Brain microvascular endothelial cell (primary cell): Measurements from ENCODE around the gene GAPDH.
A peak's percentile ranks its signal among the peaks of the same experiment; 100 is the strongest.
"Not testable (repeated sequence)": the region's sequence is repeated elsewhere in the genome, so short reads cannot be mapped to it uniquely, and the experiment has no call there.

Experiments used
- DNase-seq: peaks from one replicate; pipeline ENCODE4 v3.0.0-alpha.2; 2020
- H3K27ac ChIP-seq: fragments of 250-450 bp; sonication (Bioruptor Pico); 2 replicates; pipeline ENCODE4 v1.5.1; 2020; ENCODE audit warnings: mild to moderate bottlenecking, moderate library complexity
- H3K27me3 ChIP-seq: fragments of 250-450 bp; sonication (Bioruptor Pico); replicated peaks from 2 replicates; pipeline ENCODE4 v1.5.1; 2020; ENCODE audit warnings: mild to moderate bottlenecking
- H3K36me3 ChIP-seq: fragments of 250-450 bp; sonication (Bioruptor Pico); replicated peaks from 2 replicates; pipeline ENCODE4 v1.5.1; 2020; ENCODE audit warnings: mild to moderate bottlenecking
- H3K4me3 ChIP-seq: 2 replicates; pipeline ENCODE4 v1.5.1; 2011; ENCODE audit warnings: low read depth, mild to moderate bottlenecking, control low read depth, low read length, moderate library complexity
- in situ Hi-C: cut with HindIII; loops from 2 replicates; pipeline ENCODE4 v1.10.0; 2017; ENCODE audit warnings: low sequenced_read_pairs, low pct_ligation_motif_present
- TF ChIP-seq, protein P1 (sequence below): IDR thresholded peaks from 2 replicates; pipeline ENCODE4 v1.5.1; 2011; ENCODE audit warnings: low read depth, mild to moderate bottlenecking, moderate library complexity, low read length, control low read depth, inconsistent platforms; ENCODE audit errors: missing control alignments

GAPDH gene

GRCh38 chr12:6533923-6534694, at the start of gene GAPDH:
GAPDH (plus strand) TSS chr12:6534517; CDS start chr12:6534833, 316 bp downstream.
- TF ChIP-seq, protein P1, sequence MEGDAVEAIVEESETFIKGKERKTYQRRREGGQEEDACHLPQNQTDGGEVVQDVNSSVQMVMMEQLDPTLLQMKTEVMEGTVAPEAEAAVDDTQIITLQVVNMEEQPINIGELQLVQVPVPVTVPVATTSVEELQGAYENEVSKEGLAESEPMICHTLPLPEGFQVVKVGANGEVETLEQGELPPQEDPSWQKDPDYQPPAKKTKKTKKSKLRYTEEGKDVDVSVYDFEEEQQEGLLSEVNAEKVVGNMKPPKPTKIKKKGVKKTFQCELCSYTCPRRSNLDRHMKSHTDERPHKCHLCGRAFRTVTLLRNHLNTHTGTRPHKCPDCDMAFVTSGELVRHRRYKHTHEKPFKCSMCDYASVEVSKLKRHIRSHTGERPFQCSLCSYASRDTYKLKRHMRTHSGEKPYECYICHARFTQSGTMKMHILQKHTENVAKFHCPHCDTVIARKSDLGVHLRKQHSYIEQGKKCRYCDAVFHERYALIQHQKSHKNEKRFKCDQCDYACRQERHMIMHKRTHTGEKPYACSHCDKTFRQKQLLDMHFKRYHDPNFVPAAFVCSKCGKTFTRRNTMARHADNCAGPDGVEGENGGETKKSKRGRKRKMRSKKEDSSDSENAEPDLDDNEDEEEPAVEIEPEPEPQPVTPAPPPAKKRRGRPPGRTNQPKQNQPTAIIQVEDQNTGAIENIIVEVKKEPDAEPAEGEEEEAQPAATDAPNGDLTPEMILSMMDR, result no peak
- no peaks in the 10 kb centered on the region for H3K27me3 ChIP-seq
- peak within 1 kb of the TSS; percentile 92 for H3K27ac ChIP-seq
- H3K36me3 ChIP-seq, result peaks cover 56% of the 10 kb centered on the region
- H3K4me3 ChIP-seq, result peak within 1 kb of the TSS; percentile 99
- peak; percentile 93 for DNase-seq
- in situ Hi-C loops, result no loop called here

DNA sequence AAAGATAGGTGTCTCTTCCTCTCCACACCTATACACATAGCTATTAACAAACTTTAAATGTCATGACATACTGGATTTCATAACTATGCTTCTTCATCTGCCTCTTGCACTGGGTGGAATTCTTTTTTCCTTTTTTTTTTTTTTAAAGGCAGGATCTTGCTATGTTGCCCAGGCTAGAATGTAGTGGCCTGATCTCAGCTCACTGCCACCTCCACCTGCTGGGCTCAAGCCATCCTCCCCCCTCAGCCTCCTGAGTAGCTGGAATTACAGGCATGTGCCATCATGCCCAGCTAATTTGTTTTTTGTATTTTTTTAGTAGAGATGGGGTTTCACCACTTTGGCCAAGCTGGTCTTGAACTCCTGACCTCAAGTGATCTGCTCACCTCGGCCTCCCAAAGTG, 46.1 kb upstream of the GAPDH start:
- DNase-seq, result no peak
- no peaks in the 10 kb centered on the region for H3K27me3 ChIP-seq
- in situ Hi-C loops, result no loop called here
- H3K27ac ChIP-seq, result no peak overlapping the region
- H3K36me3 ChIP-seq, result no peaks in the 10 kb centered on the region
- TF ChIP-seq, protein P1, result no peak
- no peak overlapping the region for H3K4me3 ChIP-seq

- no peak for DNase-seq
- H3K36me3 ChIP-seq, result no peaks in the 10 kb centered on the region
- TF ChIP-seq, protein P1, result no peak
- H3K27me3 ChIP-seq, result no peaks in the 10 kb centered on the region
- H3K27ac ChIP-seq, result no peak overlapping the region
- in situ Hi-C loops, result no loop called here
- no peak overlapping the region for H3K4me3 ChIP-seq
Measured at GRCh38 chr12:6489449-6489848, 44.9 kb upstream of the GAPDH start.

GRCh38 chr12:6490673-6491072, 43.6 kb upstream of the GAPDH start:
- DNase-seq, H3K27me3 ChIP-seq, in situ Hi-C loops, H3K27ac ChIP-seq, H3K4me3 ChIP-seq, H3K36me3 ChIP-seq: not testable (repeated sequence)

DNA sequence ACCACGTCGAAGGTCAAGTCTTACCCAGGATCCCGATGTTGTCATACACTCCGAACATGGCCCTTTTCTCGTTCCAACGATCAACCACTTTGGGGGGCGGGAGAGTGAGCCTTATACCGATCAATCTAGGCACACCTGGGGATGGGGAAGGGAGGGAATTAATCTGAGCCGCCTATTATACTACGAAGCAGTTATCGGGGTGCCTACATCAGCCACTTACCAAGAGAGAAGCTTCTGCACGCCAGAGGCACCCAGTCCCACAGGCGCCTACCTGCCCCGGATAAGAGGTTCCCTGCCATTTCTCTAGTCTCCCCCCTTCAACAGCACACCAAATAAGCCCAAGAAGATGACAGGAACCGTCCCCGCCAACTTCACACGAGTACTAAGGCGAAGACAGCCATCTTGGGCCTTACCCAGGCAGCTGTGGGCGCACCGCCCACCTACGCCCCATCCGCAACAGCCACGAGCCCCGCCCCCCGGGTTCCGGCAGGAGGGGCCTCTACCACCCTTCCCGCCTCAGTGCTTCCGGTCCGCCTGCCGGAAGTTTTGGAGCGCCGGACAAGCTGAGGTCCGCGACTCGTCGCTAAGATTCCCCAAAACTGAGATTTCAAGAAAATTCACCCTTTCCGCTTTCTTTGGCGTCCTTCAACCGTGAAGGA, 41.4 kb upstream of the GAPDH start, which contains the start of gene MRPL51:
Gene MRPL51 (minus strand): TSS at position 425 of the 659 bp plus-strand sequence. CDS start 126 bp downstream, at position 299.
- no peaks in the 10 kb centered on the region for H3K27me3 ChIP-seq
- in situ Hi-C loops, result no loop called here
- H3K27ac ChIP-seq, result peak within 1 kb of the TSS; percentile 91
- H3K4me3 ChIP-seq, result peak within 1 kb of the TSS; percentile 93
- peaks cover 3% of the 10 kb centered on the region for H3K36me3 ChIP-seq
- TF ChIP-seq, protein P1, result no peak
- DNase-seq, result peak; percentile 94

DNA sequence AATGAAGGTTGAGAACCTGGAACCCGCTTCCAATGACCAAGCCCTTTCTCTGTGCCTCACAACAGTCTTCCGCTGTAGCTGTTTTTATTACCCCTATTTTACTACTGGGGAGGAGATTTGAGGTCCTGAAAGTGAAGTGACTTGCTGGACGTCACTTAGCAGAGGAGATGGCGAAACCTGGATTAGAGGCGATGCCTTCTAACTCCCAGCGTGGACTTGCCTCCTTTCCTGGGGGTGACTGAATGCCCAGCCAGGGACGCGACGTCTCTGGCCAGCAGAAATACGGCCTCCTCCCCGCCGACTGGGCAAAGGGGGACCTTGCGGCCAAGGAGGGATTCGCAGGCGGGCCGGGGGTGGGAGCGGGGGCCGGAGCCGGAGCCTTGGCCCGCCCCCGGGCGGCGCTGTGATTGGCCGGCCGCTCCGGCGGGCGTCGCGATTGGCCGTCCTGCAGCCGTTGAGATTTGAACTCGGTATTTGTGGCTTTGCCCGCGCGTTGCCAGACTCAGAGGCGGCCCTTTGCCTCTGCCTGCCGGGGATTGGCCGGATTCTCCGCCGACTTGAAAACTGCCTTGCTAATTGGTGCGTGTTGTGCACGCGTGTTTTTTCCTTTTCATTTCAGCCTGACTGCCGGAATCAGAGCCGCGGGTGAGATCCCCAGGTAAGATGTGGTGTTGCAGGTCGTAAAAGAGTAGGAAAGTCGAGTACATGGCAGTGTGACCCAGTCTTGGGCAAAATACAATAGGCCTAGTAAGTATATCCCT, 40.6 kb upstream of the GAPDH start, which contains the start of gene NCAPD2:
Gene NCAPD2 (plus strand): TSS at position 606 of the 761 bp plus-strand sequence. CDS start 997 bp downstream, outside the sequence.
- peak; percentile 97 for DNase-seq

More for the DNA sequence above, 40.6 kb upstream of the GAPDH start, which contains the start of gene NCAPD2:
- in situ Hi-C loops, result no loop called here
- peak within 1 kb of the TSS; percentile 91 for H3K27ac ChIP-seq
- peak within 1 kb of the TSS; percentile 93 for H3K4me3 ChIP-seq
- H3K27me3 ChIP-seq, result no peaks in the 10 kb centered on the region
- TF ChIP-seq, protein P1, result peak; percentile 19
- peaks cover 4% of the 10 kb centered on the region for H3K36me3 ChIP-seq
